Stimulated activated CD8-positive, alpha-beta memory T cell treated with anti-CD3 and anti-CD28 coated beads, Interleukin-2, amount 100 ng/mL, for 48 hours (primary cell): ENCODE data around the gene SWI5.

Experiments
- DNase-seq, 2 donors: peaks; one replicate each; pipeline ENCODE4 v3.0.0-alpha.2; 2020; ENCODE audit warnings: low read depth in 2 of 2

Gene SWI5

GRCh38 chr9:128251732-128252100 is 24.4 kb upstream of the SWI5 start:
- no peak for DNase-seq

GRCh38 chr9:128252317-128253139 is 23.5 kb upstream of the SWI5 start:
- no peak for DNase-seq

GRCh38 chr9:128253140-128253990 is 22.7 kb upstream of the SWI5 start:
- no peak for DNase-seq

GRCh38 chr9:128253991-128254346 is 22.1 kb upstream of the SWI5 start:
- DNase-seq, result no peak

GRCh38 chr9:128254362-128254761 is 21.7 kb upstream of the SWI5 start:
- DNase-seq, result no peak

- peak; percentile 36 to 38 for DNase-seq
Observed at GRCh38 chr9:128254855-128255759, 21.0 kb upstream of the SWI5 start.

- DNase-seq, result no peak
Observed at GRCh38 chr9:128257086-128257825, 18.8 kb upstream of the SWI5 start.

GRCh38 chr9:128257907-128258306 is 18.2 kb upstream of the SWI5 start:
- DNase-seq, result no peak

- DNase-seq, result no peak
Observed at GRCh38 chr9:128258326-128258725, 17.8 kb upstream of the SWI5 start.

GRCh38 chr9:128259156-128259555 is 16.9 kb upstream of the SWI5 start:
- DNase-seq, result no peak

GRCh38 chr9:128260340-128260739 is 15.7 kb upstream of the SWI5 start:
- no peak for DNase-seq

- no peak for DNase-seq
Observed at GRCh38 chr9:128262687-128263086, 13.4 kb upstream of the SWI5 start.

GRCh38 chr9:128265348-128265847 is 10.7 kb upstream of the SWI5 start:
- no peak for DNase-seq

GRCh38 chr9:128266868-128267590 is 9.0 kb upstream of the SWI5 start:
- no peak for DNase-seq

GRCh38 chr9:128271112-128271511 is 5.0 kb upstream of the SWI5 start:
- no peak for DNase-seq

GRCh38 chr9:128271512-128271911 is 4.6 kb upstream of the SWI5 start:
- DNase-seq, result no peak

- no peak for DNase-seq
Observed at GRCh38 chr9:128274245-128274644, 1.8 kb upstream of the SWI5 start.

GRCh38 chr9:128275198-128276007 is 673 bp upstream of the SWI5 start, which contains the start of gene GOLGA2:
TSS of gene GOLGA2 (minus strand) at chr9:128276007. CDS start at chr9:128275976, 31 bp downstream.
- peak in 1 of 2 donors; percentile 64 for DNase-seq

GRCh38 chr9:128276574-128277270 is 646 bp downstream of the SWI5 start:
- DNase-seq, result no peak
